EH (cell line): ENCODE results near the gene NUP133.
"Not testable (repeated sequence)": the region's sequence is repeated elsewhere in the genome, so short reads cannot be mapped to it uniquely, and the experiment has no call there.

Experiments used
- DNase-seq: peaks from one replicate; pipeline ENCODE4 v3.0.0-alpha.2; 2015; ENCODE audit warnings: low read depth

The NUP133 gene

DNA sequence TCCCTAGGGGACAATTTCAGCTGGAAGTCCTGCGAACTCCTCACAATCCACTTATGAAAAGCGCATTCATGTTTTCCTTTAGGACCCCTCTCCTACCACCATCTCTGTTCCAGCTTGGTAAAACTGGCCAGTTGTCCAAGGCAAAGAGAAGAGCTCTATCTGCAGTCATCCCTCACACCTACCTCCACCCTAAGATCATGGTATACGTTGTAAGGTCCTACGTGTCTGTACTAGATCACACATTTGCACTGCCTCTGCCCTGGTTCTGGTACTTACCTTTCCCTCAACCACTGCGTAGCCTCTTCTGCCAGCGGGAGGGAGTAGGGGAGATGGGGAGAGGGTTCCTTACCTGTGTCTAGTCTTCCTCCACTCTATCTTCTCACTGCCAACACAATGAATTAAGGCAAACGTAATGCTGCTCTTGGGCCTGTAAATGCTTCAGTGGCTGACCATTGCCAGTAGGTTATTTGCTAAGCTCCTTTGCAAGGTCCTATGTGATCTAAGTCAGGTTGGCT, 739 bp upstream of the NUP133 start:
- no peak for DNase-seq

DNA sequence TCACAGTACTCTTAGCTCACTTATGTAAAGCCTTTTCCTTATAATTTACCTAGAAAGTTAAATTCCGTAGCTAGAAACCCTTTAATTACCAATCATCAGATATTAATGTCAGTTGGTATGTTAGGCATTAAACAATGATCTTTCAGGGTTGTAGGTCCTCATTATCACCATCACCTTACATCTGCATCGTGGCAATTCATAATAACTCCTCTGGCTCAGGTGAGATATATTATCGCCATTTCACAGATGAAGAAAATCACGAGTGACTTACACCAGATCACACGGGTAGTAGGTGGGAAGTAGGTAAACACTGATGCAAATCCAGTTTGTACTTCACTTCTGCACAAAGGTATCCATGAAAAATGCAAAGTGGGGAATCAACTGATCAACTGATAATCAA, 639 bp downstream of the NUP133 start:
- no peak for DNase-seq

DNA sequence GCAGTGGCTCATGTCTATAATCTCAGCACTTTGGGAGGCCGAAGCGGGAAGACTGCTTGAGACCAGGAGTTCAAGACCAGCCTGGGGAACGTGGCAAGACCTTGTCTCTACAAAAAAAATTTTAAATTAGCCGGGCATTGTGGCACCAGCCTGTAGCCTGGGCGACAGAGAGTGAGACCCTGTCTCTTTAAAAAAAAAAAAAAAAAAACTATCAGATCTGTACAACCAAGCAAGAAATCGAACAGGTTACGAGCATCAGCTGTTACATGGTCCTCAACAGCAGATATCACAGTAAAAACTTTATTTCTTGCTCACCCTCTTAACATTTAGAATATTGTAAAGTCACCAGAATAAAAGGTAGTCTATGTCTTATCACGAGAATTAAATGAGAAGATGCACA, 1.5 kb downstream of the NUP133 start:
- no peak for DNase-seq

DNA sequence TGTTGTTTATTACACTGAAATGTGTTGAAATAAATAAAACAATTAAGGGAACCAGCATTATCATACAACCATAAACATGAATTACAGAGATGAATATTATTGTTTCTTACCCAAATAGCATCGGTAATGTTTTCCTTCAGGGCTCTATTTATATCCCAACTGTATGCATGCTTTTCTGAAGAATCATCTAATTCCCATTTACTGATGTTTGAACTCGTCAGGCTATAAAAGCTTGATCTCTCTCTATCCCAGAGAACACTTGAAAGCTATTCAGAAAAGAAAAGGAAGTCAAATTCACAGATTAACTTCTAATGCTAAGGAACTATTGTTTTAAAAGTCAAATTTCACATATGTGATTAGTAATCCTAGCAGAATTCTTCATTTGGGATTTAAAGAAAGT, 12.4 kb downstream of the NUP133 start:
- peak; percentile 41 for DNase-seq

DNA sequence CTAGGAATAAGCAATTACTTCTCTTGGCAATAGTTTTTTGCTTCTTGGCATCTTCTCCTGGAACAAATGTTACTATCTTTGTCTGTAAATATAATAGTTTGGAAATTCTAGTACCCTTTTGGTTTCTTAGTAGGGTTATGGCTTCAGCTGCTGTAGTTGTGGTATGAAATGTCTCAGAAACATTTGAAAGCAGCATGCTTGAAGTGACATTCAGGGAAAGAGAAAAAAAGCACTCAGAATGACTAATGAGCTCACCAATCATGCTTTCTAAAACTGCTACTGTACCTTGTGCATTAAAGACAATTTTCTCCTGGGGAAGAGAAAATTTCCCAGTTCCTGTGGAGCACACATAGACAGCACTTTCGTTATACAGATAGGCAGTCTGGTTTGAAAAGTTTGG, 21.0 kb downstream of the NUP133 start:
- DNase-seq = no peak

DNA sequence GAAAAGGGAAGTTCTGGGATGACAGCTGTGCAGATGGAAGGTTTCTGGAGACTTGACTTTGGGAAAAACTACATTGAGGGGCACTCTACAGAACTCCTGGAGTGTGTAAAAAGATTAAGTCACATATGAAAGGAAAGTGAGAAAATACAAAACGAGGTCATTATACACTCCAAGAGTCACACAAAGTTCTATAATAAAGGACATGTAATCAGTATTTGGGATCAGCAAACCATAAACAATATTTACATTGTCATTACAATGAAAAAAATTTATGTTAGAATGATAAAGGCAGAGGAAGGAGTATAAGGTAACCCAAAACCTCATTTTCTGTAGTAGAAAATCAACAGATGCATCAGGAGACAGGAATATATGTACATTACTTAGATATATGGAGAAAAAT, 22.8 kb downstream of the NUP133 start:
- DNase-seq = no peak

DNA sequence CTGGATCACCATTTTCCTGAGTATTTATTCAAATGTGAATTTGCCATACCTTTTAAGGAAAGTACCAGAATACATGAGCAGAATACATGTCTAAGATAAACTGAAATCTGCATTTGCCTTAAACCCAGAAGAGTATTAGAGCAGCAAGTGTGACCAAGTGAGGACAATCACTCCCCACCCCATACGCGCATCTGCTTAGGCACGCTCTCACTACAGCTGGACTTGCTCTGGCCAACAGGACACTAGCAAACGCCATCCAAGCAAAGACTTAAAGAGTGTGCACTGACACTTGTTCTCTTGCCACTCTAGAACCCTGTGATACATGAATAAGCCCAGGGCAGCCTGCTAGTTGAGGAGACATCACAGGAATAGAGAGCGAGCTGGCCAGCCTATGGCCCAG, 25.6 kb downstream of the NUP133 start:
- no peak for DNase-seq

DNA sequence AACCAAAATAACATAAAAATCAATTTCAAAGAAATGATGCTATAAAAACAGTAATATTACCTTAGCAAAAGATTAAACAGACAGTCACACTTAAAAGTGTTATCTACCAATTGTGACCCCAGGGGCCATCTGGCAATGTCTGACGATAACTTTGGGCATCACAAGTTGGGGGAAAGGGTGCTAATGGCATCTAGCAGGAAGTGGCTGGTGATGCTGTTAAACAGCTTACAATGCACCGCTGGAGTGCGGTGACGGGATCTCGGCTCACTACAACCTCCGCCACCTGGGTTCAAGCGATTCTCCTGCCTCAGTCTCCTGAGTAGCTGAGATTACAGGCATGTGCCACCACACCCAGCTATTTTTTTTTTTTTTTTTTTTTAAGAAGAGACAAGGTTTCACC, 27.6 kb downstream of the NUP133 start:
- no peak for DNase-seq

DNA sequence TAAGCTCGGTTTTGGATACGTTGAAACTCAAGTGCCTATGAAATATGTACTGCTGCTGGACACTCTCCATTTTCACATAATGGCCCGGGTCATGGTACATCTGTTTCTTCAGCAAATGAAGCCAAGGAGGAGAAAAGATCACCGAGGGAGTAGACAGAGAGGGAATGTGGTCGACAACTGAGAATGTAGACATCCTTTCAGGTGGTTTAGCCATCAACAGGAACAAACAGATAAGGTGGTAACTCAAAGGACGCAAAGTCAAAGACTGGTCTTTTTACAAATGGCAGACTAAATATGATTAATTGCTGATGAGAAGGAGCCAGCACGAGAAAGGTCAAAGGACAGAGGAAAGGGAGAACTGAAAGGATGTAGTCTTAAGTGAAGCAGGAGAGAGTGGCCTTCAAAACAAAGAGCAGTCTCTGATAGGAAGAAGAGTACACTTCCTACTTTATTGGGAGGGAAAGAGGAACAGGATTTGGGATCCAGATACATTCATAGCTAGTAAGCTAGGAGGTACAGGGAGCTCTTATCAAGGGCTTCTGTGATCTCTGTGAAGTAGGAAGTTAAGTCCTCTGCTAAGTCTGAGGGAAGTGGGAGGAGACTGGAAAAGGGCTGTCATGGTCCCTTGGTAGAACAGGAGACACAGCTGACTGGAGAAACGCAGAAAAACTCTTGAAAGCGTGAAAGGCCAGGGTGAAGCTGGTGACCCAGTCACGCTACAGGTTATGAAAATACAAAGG, 28.3 kb downstream of the NUP133 start:
- no peak for DNase-seq

DNA sequence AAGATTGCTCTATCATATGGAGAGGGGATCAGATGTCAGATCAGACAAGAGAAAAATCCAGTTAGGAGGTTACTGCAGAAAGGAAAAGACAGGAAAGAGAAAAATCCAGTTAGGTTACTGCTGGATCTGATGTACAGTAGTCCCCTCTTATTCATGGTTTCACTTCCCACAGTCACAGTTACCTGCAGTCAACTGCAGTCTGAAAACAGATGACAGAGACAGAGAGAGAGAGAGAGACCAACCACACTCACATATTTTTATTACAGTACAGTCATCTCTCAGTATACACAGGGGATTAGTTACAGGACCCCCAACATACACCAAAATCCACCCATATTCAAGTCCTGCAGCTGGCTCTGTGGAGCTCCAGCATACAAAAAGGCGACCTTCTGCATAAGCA, 29.3 kb downstream of the NUP133 start:
- DNase-seq = no peak

DNA sequence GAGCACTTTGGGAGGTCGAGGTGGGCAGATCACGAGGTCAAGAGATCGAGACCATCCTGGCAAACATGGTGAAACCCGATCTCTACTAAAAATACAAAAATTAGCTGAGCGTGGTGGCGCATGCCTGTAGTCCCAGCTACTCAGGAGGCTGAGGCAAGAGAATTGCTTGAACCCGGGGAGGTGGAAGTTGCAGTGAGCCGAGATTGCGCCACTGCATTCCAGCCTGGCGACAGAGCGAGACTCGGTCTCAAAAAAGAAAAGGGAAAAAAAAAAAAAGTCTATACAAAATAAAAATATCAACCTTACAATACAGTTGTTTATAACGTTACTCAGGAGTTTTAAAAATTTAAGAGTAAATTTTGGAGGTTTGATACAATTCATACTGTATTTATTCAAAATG, 32.3 kb downstream of the NUP133 start:
- DNase-seq = not testable (repeated sequence)

DNA sequence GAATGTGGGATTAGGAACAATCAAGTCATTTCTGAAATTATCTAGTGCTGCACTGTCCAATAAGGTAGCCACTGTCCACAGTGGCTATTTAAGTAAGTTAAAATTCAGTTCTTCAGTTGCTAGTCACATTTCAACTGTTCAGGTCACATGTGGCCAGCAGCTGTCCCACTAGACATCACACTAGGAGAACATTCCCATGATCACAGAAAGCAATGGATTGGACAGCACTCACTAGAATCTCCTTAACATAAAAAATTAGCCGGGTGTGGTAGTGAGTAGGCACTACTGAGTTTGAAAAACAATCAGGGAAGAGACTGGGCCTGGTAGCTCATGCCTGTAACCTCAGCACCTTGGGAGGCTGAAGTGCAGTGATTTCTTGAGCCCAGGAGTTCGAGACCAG, 33.6 kb downstream of the NUP133 start:
- no peak for DNase-seq

DNA sequence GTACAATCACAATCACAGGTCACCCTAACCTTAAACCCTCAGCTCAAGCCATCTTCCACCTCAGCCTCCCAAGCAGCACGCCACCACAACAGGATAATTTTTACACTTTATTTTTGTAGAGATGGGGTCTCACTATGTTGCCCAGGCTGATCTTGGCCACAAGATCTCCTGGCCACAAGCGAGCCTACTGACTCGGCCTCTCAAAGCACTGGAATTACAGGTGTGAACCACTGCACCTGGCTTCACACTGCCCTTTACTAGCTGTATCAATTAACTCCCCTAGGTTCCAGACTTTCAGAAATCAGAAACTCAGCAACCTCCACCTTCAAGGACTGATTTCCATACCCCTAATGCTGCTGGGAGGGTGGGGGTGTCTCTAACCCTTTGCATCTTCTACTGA, 37.0 kb downstream of the NUP133 start:
- DNase-seq = no peak

DNA sequence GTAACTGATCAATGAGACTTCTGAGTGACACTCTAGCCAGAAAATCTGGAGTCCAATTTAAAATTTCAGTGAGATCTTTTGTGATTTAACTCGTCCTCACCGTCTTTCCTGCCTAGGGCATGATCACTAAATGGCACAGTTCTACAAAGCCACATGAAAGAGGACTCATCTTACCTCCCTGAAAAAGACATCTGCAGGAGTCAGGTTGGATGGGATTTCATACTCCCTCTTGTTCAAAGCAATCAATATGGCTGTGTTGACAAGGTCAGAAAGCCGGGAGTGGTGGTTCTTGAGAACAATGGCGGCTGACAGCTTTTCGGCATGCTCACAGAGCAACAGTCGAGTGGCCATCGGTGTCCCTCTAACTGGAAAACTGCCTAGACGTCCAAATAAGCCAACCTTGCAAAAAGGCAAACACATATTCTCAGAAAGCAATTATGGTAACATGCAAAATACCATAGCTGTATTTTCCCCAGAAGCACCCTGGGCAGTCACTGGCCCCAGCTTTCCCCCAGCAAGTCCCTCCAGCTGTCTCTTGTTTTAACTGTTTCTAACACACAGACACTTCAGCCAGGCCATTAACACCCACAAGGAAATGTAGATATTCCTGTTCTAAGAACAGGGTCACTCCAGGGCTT, 37.6 kb downstream of the NUP133 start:
- DNase-seq = no peak

DNA sequence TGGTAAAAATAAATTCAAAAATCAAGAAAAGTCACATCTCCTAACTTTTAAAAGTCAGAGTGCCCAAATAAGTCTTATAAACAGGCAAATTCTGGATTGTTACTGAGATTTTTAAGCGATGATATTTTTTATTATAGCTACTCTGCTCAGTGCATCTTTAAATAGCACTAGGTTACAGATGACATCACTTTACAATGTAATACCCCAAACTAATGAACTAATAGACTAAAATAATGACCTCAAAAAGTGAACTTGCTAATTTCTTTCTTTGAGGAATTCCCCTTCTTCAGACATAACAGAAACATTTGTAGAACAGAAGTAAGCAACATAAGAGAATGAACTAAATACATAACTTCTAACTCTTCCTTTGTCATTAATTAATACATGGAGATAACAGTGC, 41.3 kb downstream of the NUP133 start:
- no peak for DNase-seq

DNA sequence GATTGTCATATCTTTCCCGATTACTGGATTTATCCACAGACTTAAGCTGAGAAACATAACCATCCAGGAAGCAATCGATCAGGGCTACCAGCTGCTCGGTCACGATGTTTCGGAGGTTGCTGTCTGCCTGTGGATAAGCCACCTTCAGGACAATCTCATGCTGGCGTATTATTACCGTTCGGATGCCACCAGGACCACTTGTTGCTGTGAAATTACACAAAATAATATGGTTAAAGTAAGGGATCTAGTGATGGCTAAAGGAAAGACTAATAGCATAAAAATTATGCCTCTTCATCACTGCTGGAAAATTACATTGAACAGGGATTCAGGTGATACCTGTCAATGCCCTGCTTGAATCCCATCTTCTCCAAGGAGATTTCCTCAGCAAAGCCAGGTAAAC, 43.5 kb downstream of the NUP133 start:
- DNase-seq = no peak

DNA sequence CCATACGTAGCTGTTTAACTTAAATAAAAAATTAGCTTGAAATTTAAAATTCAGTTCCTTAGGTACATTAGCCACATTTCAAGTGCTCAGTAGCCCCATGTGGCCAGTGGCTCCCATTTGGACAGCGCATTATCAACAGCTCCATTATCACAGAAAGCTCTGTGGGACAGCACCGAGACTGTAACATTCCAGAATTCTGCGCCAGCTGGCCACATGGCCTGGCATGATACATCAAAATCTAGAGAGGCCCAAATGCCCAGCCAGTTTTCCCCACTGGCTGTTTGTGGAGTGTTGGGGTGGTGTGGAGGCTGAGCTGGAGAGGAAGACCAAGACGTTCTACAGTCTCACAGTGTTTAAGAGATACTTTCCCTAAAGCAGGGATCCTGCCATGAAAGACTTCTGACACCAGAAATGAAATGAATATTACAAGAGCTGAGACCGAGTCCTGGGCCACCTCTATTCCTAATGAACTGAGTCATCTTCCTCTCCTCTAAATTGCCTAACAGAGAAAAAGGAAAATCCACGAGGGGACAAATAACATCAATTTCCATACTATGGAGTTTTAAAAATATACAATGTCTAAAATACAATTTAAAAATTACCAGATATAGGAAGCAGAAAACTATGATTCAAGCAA, 47.0 kb downstream of the NUP133 start:
- DNase-seq = no peak

DNA sequence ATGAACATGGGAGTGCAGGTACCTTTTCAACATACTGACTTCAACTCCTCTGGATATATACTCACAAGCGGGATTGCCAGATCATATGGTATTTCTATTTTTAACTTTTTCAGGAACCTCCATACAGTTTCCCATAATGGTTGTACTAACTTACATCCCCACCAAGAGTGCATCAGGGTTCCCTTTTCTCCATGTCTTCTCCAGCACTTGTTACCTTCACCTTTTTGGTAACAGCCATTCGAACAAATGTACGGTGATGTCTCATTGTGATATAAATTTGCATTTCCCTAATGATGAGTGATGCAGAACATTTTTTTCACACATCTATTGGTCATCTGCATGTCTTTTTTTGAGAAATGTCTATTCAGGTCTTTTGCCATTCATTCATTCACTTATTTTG, 48.3 kb downstream of the NUP133 start:
- no peak for DNase-seq

DNA sequence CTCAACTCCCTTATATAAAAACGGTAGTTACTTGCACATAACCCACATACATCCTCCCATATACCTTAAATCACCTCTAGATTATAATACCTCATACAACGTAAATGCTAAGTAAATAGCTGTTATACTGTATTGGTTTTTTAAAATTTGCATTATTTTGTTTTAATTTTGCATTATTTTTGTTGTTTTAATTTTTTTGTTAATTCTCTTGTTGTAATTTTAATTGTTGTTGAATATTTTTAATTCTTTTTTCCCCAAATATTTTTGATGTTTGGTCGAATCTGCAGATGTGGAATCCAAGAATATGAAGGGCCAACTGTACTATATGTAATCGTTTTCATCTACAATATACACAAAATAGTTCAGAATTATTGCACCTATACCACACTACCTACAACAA, 50.7 kb downstream of the NUP133 start:
- no peak for DNase-seq

DNA sequence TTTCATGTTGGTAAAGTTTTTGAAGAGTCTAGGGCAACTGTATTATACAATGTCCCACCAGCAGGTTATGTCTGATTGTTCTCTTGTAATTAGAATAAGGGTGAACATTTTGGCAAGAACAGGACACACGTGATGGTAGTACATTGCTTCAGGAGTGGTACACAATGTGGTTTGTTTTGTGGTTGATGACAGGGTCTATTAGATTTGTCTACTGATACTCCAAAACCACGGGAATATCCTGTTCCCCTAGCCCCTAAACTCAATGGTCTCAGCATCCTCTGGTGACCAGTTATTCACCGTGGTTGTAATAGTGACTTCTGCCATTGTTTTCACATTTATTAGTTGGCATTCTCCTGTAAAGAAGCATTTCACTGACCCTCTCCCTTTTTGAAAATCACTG, 52.1 kb downstream of the NUP133 start:
- DNase-seq = no peak

DNA sequence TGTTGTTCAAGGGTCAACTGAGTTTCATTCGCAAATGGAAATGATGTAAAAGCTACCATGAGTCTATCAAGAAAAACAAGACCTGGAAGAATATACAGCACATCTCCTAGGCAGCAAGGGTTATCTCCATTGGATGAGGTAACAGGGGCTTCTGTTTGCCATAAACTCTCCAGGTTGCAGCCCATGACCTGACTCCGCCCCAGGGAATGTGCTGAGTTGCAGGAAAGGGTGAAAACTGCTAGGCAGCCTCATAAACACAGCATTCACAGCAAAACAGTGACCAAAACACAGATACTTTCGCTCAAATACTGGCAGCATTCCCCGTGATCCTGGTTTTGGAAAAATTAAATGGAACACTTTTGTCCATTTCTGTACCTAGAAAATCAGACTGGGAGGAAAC, 54.1 kb downstream of the NUP133 start:
- DNase-seq = no peak

DNA sequence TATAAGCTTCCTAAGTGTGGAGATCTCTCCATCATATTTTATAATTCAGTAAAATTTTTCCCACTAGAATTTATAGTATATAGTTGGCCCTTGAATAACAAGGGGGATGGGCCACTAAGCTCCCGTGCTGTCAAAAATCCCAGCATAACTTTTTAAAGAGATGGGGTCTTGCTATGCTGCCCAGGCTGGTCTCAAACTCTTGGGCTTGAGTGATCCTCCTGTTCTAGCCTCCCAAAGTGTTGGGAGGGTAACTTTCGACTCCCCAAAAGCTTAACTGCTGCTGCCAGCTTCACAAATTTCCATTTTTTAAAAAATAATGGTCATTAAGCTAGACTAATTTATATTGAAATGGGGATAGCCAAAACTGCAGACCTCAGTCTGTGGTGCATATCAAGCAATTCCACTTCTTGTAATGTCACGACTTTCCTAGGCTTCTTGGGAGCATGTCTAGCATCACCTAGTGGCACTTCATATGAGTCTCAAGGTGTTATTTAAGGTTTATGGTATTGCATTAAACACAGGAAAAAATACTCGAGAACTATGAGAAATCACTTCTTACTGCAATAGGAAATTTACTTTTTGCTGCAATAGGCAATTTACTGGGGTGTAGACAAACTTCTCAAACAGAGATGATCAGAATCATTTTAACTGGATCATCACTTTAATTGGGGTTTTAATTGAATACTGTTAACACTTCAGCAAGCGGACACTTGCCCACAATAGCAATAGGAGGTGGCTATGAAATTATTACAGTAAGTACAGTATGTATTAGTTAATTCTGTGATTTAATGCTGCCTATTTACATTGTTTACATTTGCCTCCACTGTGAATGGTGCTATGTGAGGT, 55.0 kb downstream of the NUP133 start:
- DNase-seq = peak; percentile 44

DNA sequence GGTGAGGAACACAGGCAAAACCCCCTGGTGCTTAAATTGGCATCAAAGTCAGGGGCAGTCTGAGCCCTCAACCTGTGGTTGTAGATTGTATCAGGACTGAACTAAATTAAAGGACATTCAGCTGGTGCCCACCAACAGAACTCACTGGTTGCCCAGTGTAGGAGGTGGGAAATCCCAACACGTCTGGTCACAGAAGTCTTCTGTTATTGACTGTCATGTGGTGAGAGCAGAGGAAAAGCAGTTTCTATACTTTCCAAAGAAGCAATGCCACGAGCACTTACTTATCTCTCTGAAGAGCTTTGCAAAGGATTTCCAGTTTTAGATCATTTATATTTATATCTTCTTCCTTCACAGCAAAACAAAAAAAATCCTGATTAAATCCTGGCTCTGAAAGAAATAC, 59.3 kb downstream of the NUP133 start:
- no peak for DNase-seq
